WTC11 (cell line): ENCODE results near the gene ADH1C. TPM values are rescaled to one million over a fixed set of nuclear protein-coding genes. Genes with fewer than 3 reads are reported as not detected.

Experiments used
- ATAC-seq: fragments of 200-7000 bp; cut with Tn5 transposase; 2 replicates; pipeline ENCODE4 v1.10.0; 2021; ENCODE audit warnings: mild to moderate bottlenecking, moderate library complexity
- CTCF ChIA-PET: fragments of 300-600 bp; sonication (Branson Sonifier 250); formaldehyde crosslinking; loops from one replicate; lab custom pipeline; 2021; ENCODE audit warnings: antibody characterized with exemption; lab: Charles Lee
- POLR2A ChIA-PET: fragments of 350-600 bp; sonication (Branson Sonifier 250); formaldehyde crosslinking; loops from one replicate; lab custom pipeline; 2021; ENCODE audit warnings: antibody characterized with exemption; lab: Charles Lee
- DNase-seq: peaks from one replicate; pipeline ENCODE4 v3.0.0; 2021; ENCODE audit warnings: low spot score
- H3K27ac Mint-ChIP-seq: 2 replicates; pipeline ENCODE4 v1.8.0; 2021; ENCODE audit warnings: mixed read lengths
- H3K27me3 Mint-ChIP-seq: 2 replicates; pipeline ENCODE4 v1.8.0; 2021; ENCODE audit warnings: low read depth, mild to moderate bottlenecking, moderate library complexity, mixed read lengths
- H3K36me3 Mint-ChIP-seq: 2 replicates; pipeline ENCODE4 v1.8.0; 2021; ENCODE audit warnings: mixed read lengths
- H3K4me1 Mint-ChIP-seq: 2 replicates; pipeline ENCODE4 v1.8.0; 2022; ENCODE audit warnings: mixed read lengths
- H3K4me3 Mint-ChIP-seq: 2 replicates; pipeline ENCODE4 v1.8.0; 2021; ENCODE audit warnings: mild to moderate bottlenecking, moderate library complexity, mixed read lengths
- H3K9me3 Mint-ChIP-seq: 2 replicates; pipeline ENCODE4 v1.8.0; 2021; ENCODE audit warnings: mixed read lengths
- ATF1 ChIP-seq: sonication (generic); formaldehyde crosslinking; IDR thresholded peaks from 2 replicates; pipeline ENCODE4 v1.8.1; 2023; ENCODE audit warnings: mild to moderate bottlenecking, moderate library complexity, missing genetic modification reagents
- E2F4 ChIP-seq: sonication (generic); formaldehyde crosslinking; IDR thresholded peaks from 2 replicates; pipeline ENCODE4 v1.8.1; 2022; ENCODE audit warnings: low read depth, mild to moderate bottlenecking, moderate library complexity, missing genetic modification reagents, borderline replicate concordance
- ESRRA ChIP-seq: sonication (generic); formaldehyde crosslinking; IDR thresholded peaks from 2 replicates; pipeline ENCODE4 v1.8.1; 2022; ENCODE audit warnings: mild to moderate bottlenecking, missing genetic modification reagents, borderline replicate concordance
- ETV6 ChIP-seq: sonication (generic); formaldehyde crosslinking; IDR thresholded peaks from 2 replicates; pipeline ENCODE4 v1.8.1; 2022; ENCODE audit warnings: mild to moderate bottlenecking, missing genetic modification reagents
- FOXJ3 ChIP-seq: sonication (generic); formaldehyde crosslinking; IDR thresholded peaks from 2 replicates; pipeline ENCODE4 v1.9.0; 2021; ENCODE audit warnings: missing genetic modification reagents, mild to moderate bottlenecking, borderline replicate concordance
- FOXK1 ChIP-seq: sonication (generic); formaldehyde crosslinking; IDR thresholded peaks from 2 replicates; pipeline ENCODE4 v1.8.0; 2022; ENCODE audit warnings: mild to moderate bottlenecking, moderate library complexity, missing genetic modification reagents
- IRF1 ChIP-seq: sonication (generic); formaldehyde crosslinking; IDR thresholded peaks from 2 replicates; pipeline ENCODE4 v1.8.0; 2023; ENCODE audit warnings: missing genetic modification reagents
- JUN ChIP-seq: sonication (generic); formaldehyde crosslinking; IDR thresholded peaks from 2 replicates; pipeline ENCODE4 v1.8.0; 2023; ENCODE audit warnings: mild to moderate bottlenecking, missing genetic modification reagents
- KAT7 ChIP-seq: sonication (generic); formaldehyde crosslinking; IDR thresholded peaks from 2 replicates; pipeline ENCODE4 v1.8.1; 2023; ENCODE audit warnings: missing genetic modification reagents, mild to moderate bottlenecking, borderline replicate concordance
- NR1H2 ChIP-seq: sonication (generic); formaldehyde crosslinking; IDR thresholded peaks from 2 replicates; pipeline ENCODE4 v1.9.0; 2021; ENCODE audit warnings: mild to moderate bottlenecking, moderate library complexity, missing genetic modification reagents
- NR2C2 ChIP-seq: sonication (generic); formaldehyde crosslinking; IDR thresholded peaks from 2 replicates; pipeline ENCODE4 v1.8.0; 2022; ENCODE audit warnings: mild to moderate bottlenecking, missing genetic modification reagents
- TEAD4 ChIP-seq: sonication (generic); formaldehyde crosslinking; IDR thresholded peaks from 2 replicates; pipeline ENCODE4 v1.8.0; 2022; ENCODE audit warnings: mild to moderate bottlenecking, missing genetic modification reagents
- ZBTB21 ChIP-seq: sonication (generic); formaldehyde crosslinking; IDR thresholded peaks from 2 replicates; pipeline ENCODE4 v1.8.1; 2023; ENCODE audit warnings: mild to moderate bottlenecking, missing genetic modification reagents, borderline replicate concordance
- ZNF121 ChIP-seq: sonication (generic); formaldehyde crosslinking; IDR thresholded peaks from 2 replicates; pipeline ENCODE4 v1.8.0; 2023; ENCODE audit warnings: missing genetic modification reagents
- total RNA-seq: library from RNA; stranded (reverse); gene quantifications from 3 replicates; pipeline ENCODE4 v1.2.3, GENCODE V29; 2021
- TF ChIP-seq, protein P1 (sequence below): sonication (generic); formaldehyde crosslinking; IDR thresholded peaks from 2 replicates; pipeline ENCODE4 v1.8.1; 2022; ENCODE audit warnings: mild to moderate bottlenecking, moderate library complexity, missing genetic modification reagents
- TF ChIP-seq, protein P2 (sequence below): sonication (generic); formaldehyde crosslinking; IDR thresholded peaks from 2 replicates; pipeline ENCODE4 v1.8.0; 2023; ENCODE audit warnings: mild to moderate bottlenecking, missing genetic modification reagents
- TF ChIP-seq, protein P3 (sequence below): sonication (generic); formaldehyde crosslinking; IDR thresholded peaks from 2 replicates; pipeline ENCODE4 v1.8.1; 2023; ENCODE audit warnings: mild to moderate bottlenecking, moderate library complexity, missing genetic modification reagents
- TF ChIP-seq, protein P4 (sequence below): fragments of 200-600 bp; IDR thresholded peaks from 2 replicates; pipeline ENCODE4 v1.8.0; 2022; ENCODE audit warnings: antibody characterized with exemption

The ADH1C gene
- total RNA-seq, 1 experiment from 2014 or later = 0.22 TPM

GRCh38 chr4:99351487-99351886 lies 1.1 kb downstream of the ADH1C start:
- Mint-ChIP-seq H3K27me3 (no peaks in the 10 kb centered on the region; the same call in none of the 2 replicates), H3K27ac (no peak overlapping the region), H3K9me3 (peaks cover 36% of the 10 kb centered on the region), H3K4me3 (no peak overlapping the region), H3K4me1 (no peaks in the 10 kb centered on the region), H3K36me3 (peaks cover 21% of the 10 kb centered on the region)
- ATAC-seq (no peak), DNase-seq (no peak)
- ChIA-PET CTCF (no interaction called here), POLR2A (no interaction called here)
- no peak for TF ChIP-seq ESRRA (CRISPR knock-in tag)
- TF ChIP-seq KAT7 (CRISPR knock-in tag) = no peak
- no peak for TF ChIP-seq E2F4
- no peak for TF ChIP-seq ETV6 (CRISPR knock-in tag)
- no peak for TF ChIP-seq ZBTB21 (CRISPR knock-in tag)
- no peak for TF ChIP-seq ATF1 (CRISPR knock-in tag)
- TF ChIP-seq, protein P1, sequence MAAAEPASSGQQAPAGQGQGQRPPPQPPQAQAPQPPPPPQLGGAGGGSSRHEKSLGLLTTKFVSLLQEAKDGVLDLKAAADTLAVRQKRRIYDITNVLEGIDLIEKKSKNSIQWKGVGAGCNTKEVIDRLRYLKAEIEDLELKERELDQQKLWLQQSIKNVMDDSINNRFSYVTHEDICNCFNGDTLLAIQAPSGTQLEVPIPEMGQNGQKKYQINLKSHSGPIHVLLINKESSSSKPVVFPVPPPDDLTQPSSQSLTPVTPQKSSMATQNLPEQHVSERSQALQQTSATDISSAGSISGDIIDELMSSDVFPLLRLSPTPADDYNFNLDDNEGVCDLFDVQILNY (CRISPR knock-in tag) = no peak
- TF ChIP-seq, protein P2, sequence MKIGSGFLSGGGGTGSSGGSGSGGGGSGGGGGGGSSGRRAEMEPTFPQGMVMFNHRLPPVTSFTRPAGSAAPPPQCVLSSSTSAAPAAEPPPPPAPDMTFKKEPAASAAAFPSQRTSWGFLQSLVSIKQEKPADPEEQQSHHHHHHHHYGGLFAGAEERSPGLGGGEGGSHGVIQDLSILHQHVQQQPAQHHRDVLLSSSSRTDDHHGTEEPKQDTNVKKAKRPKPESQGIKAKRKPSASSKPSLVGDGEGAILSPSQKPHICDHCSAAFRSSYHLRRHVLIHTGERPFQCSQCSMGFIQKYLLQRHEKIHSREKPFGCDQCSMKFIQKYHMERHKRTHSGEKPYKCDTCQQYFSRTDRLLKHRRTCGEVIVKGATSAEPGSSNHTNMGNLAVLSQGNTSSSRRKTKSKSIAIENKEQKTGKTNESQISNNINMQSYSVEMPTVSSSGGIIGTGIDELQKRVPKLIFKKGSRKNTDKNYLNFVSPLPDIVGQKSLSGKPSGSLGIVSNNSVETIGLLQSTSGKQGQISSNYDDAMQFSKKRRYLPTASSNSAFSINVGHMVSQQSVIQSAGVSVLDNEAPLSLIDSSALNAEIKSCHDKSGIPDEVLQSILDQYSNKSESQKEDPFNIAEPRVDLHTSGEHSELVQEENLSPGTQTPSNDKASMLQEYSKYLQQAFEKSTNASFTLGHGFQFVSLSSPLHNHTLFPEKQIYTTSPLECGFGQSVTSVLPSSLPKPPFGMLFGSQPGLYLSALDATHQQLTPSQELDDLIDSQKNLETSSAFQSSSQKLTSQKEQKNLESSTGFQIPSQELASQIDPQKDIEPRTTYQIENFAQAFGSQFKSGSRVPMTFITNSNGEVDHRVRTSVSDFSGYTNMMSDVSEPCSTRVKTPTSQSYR = no peak
- TF ChIP-seq ZNF121 (CRISPR knock-in tag) = no peak
- no peak for TF ChIP-seq FOXK1 (CRISPR knock-in tag)
- TF ChIP-seq FOXJ3 (CRISPR knock-in tag) = no peak
- TF ChIP-seq NR1H2 (CRISPR knock-in tag) = no peak
- TF ChIP-seq TEAD4 (CRISPR knock-in tag) = no peak
- TF ChIP-seq, protein P3, sequence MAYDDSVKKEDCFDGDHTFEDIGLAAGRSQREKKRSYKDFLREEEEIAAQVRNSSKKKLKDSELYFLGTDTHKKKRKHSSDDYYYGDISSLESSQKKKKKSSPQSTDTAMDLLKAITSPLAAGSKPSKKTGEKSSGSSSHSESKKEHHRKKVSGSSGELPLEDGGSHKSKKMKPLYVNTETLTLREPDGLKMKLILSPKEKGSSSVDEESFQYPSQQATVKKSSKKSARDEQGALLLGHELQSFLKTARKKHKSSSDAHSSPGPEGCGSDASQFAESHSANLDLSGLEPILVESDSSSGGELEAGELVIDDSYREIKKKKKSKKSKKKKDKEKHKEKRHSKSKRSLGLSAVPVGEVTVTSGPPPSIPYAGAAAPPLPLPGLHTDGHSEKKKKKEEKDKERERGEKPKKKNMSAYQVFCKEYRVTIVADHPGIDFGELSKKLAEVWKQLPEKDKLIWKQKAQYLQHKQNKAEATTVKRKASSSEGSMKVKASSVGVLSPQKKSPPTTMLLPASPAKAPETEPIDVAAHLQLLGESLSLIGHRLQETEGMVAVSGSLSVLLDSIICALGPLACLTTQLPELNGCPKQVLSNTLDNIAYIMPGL (CRISPR knock-in tag) = no peak
- TF ChIP-seq NR2C2 (CRISPR knock-in tag) = no peak
- no peak for TF ChIP-seq JUN (CRISPR knock-in tag)
- TF ChIP-seq, protein P4, sequence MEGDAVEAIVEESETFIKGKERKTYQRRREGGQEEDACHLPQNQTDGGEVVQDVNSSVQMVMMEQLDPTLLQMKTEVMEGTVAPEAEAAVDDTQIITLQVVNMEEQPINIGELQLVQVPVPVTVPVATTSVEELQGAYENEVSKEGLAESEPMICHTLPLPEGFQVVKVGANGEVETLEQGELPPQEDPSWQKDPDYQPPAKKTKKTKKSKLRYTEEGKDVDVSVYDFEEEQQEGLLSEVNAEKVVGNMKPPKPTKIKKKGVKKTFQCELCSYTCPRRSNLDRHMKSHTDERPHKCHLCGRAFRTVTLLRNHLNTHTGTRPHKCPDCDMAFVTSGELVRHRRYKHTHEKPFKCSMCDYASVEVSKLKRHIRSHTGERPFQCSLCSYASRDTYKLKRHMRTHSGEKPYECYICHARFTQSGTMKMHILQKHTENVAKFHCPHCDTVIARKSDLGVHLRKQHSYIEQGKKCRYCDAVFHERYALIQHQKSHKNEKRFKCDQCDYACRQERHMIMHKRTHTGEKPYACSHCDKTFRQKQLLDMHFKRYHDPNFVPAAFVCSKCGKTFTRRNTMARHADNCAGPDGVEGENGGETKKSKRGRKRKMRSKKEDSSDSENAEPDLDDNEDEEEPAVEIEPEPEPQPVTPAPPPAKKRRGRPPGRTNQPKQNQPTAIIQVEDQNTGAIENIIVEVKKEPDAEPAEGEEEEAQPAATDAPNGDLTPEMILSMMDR = no peak
- TF ChIP-seq IRF1 (CRISPR knock-in tag) = no peak
